HL-60/S4 treated with phorbol 12-myristate 13-acetate at 8.2 ng/mL for 4 days and 3 days (cell line): ENCODE measurements around the gene USO1.
"Not testable (repeated sequence)": the region's sequence is repeated elsewhere in the genome, so short reads cannot be mapped to it uniquely, and the experiment has no call there.

Experiments used
- in situ Hi-C: fragments of 300-500 bp; cut with MboI; formaldehyde crosslinking; loops from 2 replicates; pipeline ENCODE4 v1.15.0; 2022; ENCODE audit warnings: low sequenced_read_pairs

The USO1 gene

DNA sequence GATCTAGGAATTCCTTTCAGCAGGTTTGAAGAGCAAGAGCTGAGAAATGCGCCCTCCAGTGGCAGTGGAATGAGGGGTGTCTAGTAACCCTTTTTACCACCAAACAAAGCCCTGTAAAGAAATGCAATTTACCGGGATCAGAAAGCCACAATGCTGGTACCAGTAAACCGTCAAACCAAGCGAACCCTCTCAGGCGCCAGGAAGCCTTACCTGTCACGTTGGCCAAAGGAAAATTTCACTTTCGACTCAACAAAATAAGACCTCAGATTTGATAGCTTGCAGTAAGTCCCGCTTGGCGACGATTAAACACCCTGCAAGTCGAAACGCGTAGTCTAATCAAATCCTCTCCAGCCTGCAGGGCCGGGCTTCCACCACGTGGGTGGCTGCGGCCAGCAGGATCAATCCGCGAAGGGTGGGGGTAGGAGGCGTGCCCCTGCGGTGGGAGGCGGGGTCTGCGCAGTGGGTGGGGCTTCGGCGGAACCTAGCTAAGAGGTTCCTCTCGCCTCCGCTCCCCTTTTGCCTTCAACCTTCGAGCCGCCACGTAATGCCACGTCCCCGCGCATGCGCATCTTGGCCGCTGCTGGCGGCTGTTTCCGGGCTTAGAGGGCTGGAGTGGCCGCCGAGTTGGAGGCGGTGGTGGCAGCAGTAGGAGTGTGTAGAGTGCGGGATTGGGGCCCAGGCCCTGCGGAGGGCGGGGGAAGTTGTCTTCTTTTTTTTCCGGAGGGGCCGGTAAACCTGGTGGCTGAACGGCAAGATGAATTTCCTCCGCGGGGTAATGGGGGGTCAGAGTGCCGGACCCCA, at the start of gene USO1:
TSS of gene USO1 (plus strand) at position 512 of the 801 bp plus-strand sequence. CDS start at position 755, 243 bp downstream.
- in situ Hi-C loops, result no loop called here

DNA sequence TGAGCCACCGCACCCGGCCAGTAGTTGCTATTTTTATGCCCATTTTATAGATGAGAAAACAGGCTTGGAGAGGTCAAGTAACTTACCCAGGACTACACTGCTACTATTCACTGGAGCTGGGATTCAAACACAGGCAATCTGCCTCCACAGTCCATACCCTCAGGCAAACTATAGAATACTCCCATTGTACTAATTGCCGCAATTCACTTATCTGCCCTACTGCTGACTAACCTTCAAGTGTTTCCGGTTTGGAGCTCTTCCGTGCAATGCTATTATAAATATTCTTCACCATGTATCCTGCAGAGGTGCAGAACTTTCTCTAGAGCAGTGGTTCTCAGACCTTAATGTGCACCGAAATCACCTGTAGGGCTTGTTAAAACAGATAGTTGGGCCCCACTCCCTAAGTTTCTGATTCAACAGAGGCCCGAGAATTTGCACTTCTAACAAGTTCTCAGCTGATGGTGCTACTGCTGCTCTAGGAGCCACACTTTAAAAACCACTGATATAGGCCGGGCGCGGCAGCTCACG, 49.3 kb upstream of the USO1 start:
- in situ Hi-C loops, result no loop called here

GRCh38 chr4:75678473-75678872, 45.9 kb upstream of the USO1 start:
- in situ Hi-C loops, result no loop called here

DNA sequence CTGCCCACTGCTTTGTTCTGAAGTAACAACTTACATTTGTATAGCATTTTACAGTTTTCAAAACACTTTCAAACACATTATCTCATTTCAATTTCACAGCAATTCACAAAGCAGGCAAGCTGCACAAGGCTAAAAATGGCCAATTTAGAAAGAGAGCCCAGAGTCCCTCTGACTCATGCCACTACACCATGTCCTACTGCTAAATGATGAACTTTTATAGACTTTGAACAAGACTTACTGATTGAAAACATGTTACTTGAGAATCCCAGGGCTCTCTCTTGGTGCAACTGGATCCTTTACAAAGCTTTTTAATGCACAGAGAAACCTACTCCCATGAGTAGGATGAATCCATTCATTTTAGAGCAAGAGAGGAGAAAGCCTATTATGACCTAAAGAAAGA, 45.4 kb upstream of the USO1 start:
- in situ Hi-C loops, result no loop called here

DNA sequence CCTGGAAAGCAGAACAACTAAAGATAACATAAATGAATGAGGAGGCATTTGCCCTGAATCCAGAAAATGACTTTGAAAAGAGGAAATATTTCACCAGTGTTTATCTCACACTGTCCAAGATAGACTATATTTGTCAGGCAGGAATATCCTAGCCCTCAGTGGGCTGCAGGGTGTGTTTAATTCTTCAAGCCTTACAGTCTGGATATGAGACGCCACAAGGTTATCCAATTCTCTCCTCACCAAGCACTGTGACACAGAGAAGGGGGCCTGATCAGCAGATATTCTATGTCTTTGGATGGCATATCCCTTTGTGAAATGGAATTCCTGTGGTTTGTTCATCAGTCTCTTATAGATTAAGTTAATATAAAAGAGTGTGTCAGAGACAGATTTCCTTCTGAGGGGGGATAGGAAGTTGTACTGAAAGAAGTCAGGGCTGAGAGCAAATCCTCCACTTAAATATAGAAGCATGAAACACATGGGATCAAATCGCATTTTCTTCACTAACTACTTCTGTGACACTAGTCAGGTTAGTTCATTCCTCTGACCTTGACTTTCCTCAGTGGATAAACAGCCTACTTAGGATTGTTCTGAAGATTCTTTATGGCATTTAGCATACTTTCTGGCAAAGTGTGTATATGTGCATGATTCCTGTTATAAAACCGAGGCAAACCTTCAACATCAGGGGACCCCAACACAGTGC, 44.4 kb upstream of the USO1 start:
- in situ Hi-C loops, result no loop called here

- in situ Hi-C loops, result no loop called here
Observed at GRCh38 chr4:75683482-75684155, 40.8 kb upstream of the USO1 start.

- in situ Hi-C loops, result no loop called here
Observed at GRCh38 chr4:75685546-75686189, 38.7 kb upstream of the USO1 start.

- in situ Hi-C loops, result no loop called here
Observed at GRCh38 chr4:75686346-75686745, 38.0 kb upstream of the USO1 start.

DNA sequence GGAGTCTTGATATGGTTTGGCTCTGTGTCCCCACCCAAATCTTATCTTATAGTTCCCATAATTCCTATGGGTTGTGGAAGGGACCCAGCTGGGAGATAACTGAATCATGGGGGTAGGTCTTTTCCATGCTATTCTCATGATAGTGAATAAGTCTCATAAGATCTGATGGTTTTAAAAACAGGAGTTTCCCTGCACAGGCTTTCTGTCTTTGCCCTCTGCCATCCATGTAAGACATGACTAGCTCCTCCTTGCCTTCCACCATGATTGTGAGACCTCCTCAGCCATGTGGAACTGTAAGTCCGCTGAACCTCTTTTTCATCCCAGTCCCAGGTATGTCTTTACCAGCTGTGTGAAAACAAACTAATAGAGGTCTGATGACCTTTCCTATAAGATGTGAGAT, 37.3 kb upstream of the USO1 start:
- in situ Hi-C loops, result not testable (repeated sequence)

DNA sequence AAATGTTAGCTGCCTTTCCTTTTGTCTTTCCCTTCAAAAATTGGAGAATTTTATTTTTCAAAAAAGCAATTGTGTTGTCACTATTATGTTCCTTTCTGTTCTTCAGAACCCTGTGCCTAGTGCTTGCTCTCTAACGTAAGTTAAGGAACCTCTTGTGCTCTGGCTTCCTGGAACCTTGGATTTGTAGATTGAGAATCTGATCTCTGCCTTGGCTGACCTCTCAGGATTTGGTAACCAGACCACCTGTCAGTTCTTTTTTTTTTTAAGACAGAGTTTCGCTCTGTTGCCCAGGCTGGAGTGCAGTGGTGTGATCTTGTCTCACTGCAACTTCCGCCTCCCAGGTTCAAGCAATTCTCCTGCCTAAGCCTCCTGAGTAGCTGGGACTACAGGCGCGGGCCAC, 32.3 kb upstream of the USO1 start:
- in situ Hi-C loops, result not testable (repeated sequence)

DNA sequence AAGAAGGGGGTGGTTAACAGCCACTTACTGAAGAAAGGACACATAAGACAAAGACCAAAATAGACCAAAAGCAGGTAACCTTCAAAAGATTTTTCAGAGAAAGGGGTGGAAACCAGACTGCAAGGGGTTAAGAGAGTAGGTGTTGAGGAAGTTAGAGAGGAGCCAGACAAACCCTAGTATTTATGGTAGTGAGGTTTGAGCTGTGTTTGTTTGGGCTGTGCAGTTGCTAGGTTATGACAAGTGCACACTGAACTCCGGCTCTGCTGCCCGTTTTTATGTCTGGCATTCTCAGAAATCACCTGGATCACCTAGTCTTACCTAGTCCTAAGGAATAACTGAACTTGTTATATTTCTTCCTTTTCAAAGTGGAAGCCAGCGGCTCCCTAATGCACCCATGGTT, 28.3 kb upstream of the USO1 start:
- in situ Hi-C loops, result no loop called here

DNA sequence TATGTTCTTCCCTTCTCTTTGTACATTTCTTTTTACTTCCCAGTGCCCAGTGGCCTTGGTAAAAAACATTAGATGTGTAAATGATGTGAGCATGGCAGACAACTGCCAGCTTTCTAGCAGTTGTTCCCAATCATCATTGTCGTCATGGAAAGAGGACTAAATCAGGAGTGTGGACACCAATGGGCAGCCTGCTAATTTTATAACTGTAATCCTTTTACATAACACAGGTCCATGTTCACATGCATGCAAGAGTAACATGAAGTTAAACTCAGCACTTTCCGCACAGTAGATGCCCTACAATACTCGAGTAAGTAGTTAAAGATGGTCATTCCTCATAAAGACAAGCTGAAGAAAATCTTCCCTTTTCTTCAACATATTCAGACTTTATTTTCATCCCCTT, 27.8 kb upstream of the USO1 start:
- in situ Hi-C loops, result no loop called here

DNA sequence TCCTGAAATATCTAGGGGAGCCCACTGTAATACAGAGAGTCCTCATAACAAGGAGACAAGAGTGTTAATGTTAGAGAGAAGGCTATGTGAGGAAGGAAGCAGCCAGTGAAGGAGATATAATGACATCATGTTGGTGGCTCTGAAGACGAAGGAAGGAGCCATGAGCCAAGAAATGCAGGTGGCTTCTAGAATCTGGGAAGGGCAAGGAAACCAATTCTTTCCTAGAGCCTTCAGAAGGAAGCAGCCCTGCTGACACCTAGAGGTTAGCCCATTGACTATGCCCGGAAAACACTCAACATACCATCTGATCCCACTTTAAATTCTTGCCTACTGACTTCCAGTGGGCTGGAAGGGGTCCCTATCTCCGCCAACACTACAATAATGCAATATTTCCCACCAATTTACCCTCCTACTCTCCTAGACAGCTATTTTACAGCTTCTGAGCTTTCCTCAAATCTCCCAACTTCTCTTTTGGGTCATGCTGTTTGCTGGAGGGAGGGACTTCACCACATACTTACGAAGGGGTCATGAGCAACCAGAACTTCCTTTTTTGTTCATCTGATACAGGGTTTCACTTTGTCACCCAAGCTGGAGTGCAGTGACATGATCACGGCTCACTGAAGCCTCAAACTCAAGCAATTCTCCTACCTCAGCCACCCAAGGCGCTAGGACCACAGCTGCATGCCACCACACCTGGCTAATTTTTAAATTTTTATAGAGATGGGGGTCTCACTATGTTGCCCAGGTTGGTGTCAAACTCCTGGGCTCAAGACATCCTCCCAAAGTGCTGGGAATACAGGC, 26.0 kb upstream of the USO1 start:
- in situ Hi-C loops, result no loop called here

GRCh38 chr4:75698963-75699228, 25.5 kb upstream of the USO1 start:
- in situ Hi-C loops, result no loop called here

- in situ Hi-C loops, result no loop called here
Observed at GRCh38 chr4:75699299-75699698, 25.1 kb upstream of the USO1 start.

- in situ Hi-C loops, result no loop called here
Observed at GRCh38 chr4:75702919-75703411, 21.4 kb upstream of the USO1 start.

DNA sequence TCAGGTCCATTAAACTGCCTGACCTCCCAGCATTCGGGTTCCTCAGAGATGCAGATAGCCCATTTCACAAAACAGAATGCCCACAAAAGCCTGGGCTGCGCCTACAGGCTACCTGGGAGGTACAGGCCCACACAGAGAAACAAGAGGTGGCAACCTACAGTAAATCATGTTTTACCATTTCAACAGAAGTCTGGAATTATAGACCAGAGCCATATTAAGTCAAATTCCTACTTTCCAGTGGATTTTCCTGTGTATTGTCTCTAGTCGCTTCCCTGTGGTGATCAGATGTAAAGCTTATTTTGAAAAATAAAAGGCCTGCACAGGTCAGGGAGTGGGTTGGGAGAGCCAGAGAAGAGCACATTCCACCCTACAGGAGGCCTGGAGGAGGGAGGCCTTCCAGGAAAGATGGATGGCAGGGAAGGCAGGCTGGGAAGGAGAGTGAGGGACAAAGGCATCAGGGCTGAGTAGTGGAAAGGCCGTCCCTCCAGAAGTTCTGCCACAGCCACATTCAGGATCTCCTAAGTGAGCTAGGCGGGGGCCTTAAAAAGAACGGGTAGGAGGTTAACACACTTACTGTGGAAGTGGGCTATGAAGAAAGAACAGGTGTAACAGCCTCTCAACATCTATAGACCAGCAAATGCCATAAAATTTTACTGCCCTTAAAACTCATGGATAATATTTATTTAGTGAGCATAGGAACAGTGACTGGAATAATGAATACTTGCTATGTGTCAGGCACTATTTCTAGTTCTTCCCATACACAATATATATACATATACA, 19.0 kb upstream of the USO1 start:
- in situ Hi-C loops, result no loop called here

DNA sequence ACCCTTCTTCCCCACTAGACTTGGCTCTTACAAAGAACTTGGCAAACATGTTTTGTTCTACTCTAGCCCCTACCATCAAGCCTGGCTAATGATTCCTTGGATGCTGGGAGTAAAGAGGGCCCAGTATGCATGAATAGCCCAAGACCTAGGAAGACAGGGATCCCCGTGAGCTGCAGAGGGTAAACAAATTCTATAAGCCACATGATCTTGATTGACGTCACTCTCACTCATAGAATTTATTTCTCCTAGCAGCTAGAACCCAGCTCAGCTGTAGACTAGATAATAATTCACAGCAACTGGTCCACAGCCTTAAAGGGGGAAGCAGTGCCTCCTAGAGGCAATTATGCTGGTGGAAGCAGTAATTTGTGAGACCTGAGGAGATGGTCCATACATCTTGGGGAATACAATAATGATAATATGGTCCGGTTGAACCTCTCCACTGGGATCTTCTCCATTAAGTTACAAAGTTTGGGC, 16.1 kb upstream of the USO1 start:
- in situ Hi-C loops, result no loop called here

DNA sequence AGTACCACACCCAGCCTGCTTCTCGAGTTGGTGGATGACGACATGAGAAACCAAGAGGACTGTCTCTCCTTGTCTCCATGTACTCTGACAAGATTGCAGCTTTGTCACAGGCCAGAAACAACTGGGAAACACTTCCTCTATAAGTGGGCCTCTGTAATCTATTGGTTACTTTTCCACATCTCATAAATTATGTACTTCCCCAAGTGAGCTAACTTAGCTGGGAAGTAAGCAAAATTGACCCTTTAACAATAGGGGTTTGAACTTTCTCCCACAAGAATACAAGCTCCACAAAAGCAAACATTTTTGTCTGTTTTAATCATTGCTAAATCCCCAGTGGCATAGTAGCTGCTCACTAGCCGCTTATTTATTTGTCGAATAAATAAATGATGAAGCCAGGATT, 14.1 kb upstream of the USO1 start:
- in situ Hi-C loops, result no loop called here

- in situ Hi-C loops, result no loop called here
Observed at GRCh38 chr4:75714011-75714410, 10.4 kb upstream of the USO1 start.
